ENCODE measurements around the gene RAB31. TPM values are rescaled to one million over a fixed set of nuclear protein-coding genes. Genes with fewer than 3 reads are reported as not detected.

Gene RAB31
- total RNA-seq, 1 donor from 2014 or later, result 19.7 TPM

- Mint-ChIP-seq H3K36me3 (no peaks in the 10 kb centered on the region), H3K4me1 (ENCODE audit: unreplicated experiment) (no peaks in the 10 kb centered on the region), H3K9me3 (peaks cover 8% of the 10 kb centered on the region), H3K27ac (no peak overlapping the region), H3K4me3 (no peak overlapping the region), H3K27me3 (no peaks in the 10 kb centered on the region)
- DNase-seq (ENCODE audit: extremely low spot score, unreplicated experiment), result no peak
- TF ChIP-seq CTCF (conservative IDR thresholded peaks at IDR 0.05), result no peak
These were observed 109.8 kb downstream of the RAB31 start for GRCh38 chr18:9817725-9818422.

GRCh38 chr18:9818423-9818734 is 110.3 kb downstream of the RAB31 start:
- no peak for DNase-seq (ENCODE audit: extremely low spot score, unreplicated experiment)
- H3K4me3 Mint-ChIP-seq, result no peak overlapping the region
- no peaks in the 10 kb centered on the region for H3K36me3 Mint-ChIP-seq
- H3K27me3 Mint-ChIP-seq, result no peaks in the 10 kb centered on the region
- TF ChIP-seq CTCF (conservative IDR thresholded peaks at IDR 0.05), result no peak
- no peaks in the 10 kb centered on the region for H3K4me1 Mint-ChIP-seq (ENCODE audit: unreplicated experiment)
- peaks cover 8% of the 10 kb centered on the region for H3K9me3 Mint-ChIP-seq
- H3K27ac Mint-ChIP-seq, result no peak overlapping the region

- Mint-ChIP-seq H3K4me1 (ENCODE audit: unreplicated experiment) (peaks cover 1% of the 10 kb centered on the region), H3K27ac (no peak overlapping the region), H3K9me3 (peaks cover 8% of the 10 kb centered on the region), H3K36me3 (no peaks in the 10 kb centered on the region), H3K4me3 (no peak overlapping the region), H3K27me3 (no peaks in the 10 kb centered on the region)
- no peak for DNase-seq (ENCODE audit: extremely low spot score, unreplicated experiment)
- no peak for TF ChIP-seq CTCF (conservative IDR thresholded peaks at IDR 0.05)
These were observed 112.0 kb downstream of the RAB31 start for GRCh38 chr18:9820127-9820526.

GRCh38 chr18:9820719-9821118 is 112.6 kb downstream of the RAB31 start:
- peaks cover 7% of the 10 kb centered on the region for H3K4me1 Mint-ChIP-seq (ENCODE audit: unreplicated experiment)
- H3K36me3 Mint-ChIP-seq, result no peaks in the 10 kb centered on the region
- H3K27ac Mint-ChIP-seq, result no peak overlapping the region
- peaks cover 8% of the 10 kb centered on the region for H3K9me3 Mint-ChIP-seq
- DNase-seq (ENCODE audit: extremely low spot score, unreplicated experiment), result no peak
- TF ChIP-seq CTCF (conservative IDR thresholded peaks at IDR 0.05), result no peak
- H3K27me3 Mint-ChIP-seq, result no peaks in the 10 kb centered on the region
- no peak overlapping the region for H3K4me3 Mint-ChIP-seq

GRCh38 chr18:9822587-9823185 is 114.6 kb downstream of the RAB31 start:
- Mint-ChIP-seq H3K27me3 (no peaks in the 10 kb centered on the region), H3K36me3 (no peaks in the 10 kb centered on the region), H3K9me3 (peaks cover 8% of the 10 kb centered on the region), H3K27ac (no peak overlapping the region), H3K4me3 (no peak overlapping the region), H3K4me1 (ENCODE audit: unreplicated experiment) (peaks cover 9% of the 10 kb centered on the region)
- DNase-seq (ENCODE audit: extremely low spot score, unreplicated experiment), result no peak
- TF ChIP-seq CTCF (conservative IDR thresholded peaks at IDR 0.05), result no peak

Data from type B pancreatic cell (in vitro differentiated cells).